LHCN-M2 (cell line): ENCODE results near the gene ABCB10. TPM values are rescaled to one million over a fixed set of nuclear protein-coding genes. Genes with fewer than 3 reads are reported as not detected.
"Not testable (repeated sequence)": the region's sequence is repeated elsewhere in the genome, so short reads cannot be mapped to it uniquely, and the experiment has no call there.

ENCODE experiments used
- DNase-seq: peaks from one replicate; pipeline ENCODE4 v3.0.0-alpha.2; 2012; ENCODE audit warnings: low read depth
- total RNA-seq: library from RNA; depleted of rRNA; stranded (reverse); fragments of >200 nt; gene quantifications from 2 replicates; pipeline ENCODE4 v1.2.3, GENCODE V29; 2014

ABCB10 gene
- total RNA-seq, 1 experiment from 2014 or later = 23.1 TPM

DNA sequence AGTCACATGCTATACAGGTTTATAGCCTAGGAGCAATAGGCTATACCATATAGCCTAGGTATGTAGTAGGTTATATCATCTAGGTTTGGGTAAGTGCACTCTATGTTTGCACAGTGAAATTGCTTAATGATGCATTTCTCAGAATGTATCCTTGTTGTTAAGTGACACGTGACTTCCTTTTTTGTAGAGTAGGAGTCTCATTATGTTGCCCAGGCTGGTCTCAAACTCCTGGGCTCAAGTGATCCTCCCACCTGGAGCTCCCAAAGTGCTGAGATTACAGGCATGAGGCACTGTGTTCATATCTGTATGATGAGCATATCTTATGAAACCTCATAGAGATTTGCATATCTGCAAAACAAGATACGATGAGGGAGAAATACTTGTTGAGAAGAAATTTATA lies 13.8 kb upstream of the ABCB10 start:
- no peak for DNase-seq

DNA sequence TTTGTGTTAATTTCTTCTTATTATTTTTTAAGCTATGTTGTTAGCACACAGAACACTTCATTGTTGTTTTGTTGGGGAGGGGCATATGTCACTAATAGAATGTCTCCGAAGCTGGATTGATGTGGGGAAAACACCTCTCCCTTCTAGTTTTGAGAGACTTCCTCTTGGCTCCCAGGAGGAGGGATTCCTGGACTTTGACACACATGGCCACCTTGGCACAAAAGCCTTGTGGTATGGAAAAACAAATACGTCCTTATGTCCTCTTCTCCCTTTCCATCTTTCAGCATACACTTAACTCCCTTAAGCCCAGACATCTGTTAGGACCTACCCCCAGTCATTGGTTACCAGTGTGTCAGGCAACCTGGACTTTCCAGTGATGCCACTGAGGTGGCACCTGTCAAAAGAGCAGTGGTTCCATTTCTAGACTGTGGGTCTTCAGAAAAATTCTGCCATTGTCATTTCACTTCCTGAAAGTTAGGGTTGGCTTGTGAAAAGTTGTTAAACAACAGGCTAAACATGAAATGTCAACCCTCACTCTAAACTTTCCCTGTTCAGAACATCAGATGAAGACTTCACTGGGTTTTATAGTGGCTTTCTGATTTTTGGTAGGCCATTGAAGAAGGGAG lies 12.5 kb upstream of the ABCB10 start:
- DNase-seq = no peak

DNA sequence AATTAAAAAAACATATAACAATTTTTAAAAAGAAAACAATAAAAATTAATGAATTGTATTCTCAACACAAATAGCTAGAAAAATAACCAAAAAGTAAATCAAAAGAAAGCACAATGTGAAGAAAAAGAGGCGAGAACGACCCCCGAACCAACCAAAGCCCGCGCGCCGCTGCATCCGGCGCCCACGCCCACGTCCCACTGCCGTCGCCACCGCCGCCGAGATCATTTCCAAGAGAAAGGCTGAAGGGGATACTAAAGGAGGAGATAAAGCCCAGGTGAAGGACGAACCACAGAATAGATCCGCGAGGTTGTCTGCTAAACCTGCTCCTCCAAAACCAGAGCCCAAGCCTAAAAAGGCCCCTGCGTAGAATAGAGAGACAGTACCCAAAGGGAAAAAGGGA lies 11.8 kb upstream of the ABCB10 start:
- DNase-seq = no peak

DNA sequence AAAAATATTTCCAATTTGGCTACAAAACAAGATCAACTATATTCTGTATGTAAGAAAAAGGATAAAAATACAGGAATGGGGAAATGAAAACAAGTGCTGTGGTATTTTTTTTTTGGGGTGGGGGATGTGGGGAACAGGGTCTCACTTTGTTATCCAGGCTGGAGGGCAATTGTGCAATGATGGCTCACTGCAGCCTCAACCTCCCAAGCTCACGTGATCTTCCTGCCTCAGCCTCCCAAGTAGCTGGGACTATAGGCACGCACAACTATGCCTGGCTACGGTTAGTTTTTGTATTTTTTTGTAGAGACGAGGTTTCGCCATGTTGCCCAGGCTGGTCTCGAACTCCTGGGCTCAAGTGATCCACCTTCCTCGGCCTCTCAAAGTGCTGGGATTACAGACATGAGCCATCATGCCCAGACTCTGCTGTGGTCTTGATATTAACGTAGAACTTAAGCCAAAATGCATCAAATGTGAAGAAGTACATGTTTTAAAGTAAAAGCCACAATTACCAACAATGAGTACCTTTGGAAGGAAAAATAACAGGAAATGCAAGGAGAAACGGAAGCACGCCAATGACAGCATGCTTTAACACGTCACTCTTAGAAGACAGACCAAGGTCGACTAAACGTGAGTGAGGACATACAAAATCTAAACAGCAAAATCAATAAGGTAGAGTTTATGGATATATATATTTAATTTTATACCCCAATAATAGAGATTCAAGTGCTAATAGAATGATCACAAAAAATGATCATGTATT lies 8.8 kb upstream of the ABCB10 start:
- no peak for DNase-seq

DNA sequence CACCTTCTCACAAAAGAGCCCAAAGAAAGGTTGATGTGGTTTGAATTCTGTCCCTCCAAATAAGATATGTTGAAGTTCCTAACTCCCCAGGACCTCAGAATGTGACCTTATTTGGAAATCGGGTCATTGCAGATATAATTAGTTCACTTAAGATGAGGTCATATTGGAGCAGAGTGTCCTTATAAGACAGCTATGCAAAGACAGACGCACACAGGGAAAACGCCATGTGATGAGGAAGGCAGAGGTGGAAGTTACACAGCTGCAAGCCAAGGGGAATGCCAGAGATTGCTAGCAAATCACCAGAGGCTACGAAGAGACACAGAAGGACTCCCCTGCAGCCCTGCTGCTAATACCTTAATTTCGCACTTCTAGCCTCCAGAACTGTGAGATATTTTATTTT lies 5.2 kb upstream of the ABCB10 start:
- DNase-seq = no peak

DNA sequence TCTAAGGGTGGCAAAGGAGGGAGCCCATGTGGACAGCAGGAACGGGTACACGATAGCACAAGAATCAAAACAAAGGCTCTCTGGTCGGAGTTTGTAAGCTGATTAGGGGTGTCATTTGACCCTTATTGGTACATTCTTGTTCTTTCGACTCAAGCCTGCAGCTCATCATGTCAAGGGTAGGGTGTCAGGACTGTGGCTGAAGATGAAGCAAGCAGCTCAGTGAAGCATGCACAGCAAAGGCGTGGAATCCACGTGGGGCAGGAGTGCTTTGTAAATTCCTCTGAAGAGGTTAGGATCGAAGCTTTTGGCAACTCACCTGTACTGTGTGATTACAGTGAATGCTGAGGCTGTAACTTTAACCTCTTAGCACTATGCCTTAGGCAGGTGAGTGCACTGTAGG lies 4.7 kb upstream of the ABCB10 start:
- no peak for DNase-seq

DNA sequence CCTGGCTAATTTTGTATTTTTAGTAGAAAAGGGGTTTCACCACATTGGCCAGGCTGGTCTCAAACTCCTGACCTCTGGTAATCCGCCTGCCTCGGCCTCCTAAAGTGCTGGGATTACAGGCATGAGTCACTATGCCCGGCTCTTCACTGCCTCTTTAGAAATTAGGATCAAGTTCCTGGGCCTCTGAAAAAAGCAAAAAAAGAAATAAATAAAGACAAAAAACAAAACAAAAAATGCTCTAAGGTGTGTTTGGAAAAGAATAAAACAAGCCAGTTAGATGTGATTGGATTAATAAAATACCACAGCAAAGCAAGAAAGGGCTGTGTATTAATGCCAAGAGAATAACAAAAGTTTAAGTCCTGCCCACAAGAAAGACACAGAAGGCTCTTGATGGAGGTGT lies 4.2 kb upstream of the ABCB10 start:
- DNase-seq = no peak

DNA sequence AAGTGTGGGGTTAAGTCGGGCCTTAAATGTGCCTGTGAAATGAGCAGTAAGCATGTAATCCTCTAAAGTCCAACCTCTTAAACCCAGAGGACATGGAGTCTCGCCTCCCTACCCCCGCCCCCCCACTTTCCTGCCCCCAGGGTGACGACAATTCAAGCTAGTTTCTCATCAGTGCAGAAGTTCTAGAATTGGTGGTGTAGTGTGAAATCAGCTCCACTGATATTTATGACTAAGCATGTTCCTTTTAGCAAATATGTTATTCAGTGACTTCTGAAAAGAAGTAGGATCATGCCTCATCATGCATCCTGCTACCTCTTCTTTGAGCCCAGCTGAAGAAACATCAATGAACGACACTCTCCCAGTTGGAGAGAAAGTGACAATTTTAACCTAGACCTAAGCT lies 2.6 kb upstream of the ABCB10 start:
- no peak for DNase-seq

DNA sequence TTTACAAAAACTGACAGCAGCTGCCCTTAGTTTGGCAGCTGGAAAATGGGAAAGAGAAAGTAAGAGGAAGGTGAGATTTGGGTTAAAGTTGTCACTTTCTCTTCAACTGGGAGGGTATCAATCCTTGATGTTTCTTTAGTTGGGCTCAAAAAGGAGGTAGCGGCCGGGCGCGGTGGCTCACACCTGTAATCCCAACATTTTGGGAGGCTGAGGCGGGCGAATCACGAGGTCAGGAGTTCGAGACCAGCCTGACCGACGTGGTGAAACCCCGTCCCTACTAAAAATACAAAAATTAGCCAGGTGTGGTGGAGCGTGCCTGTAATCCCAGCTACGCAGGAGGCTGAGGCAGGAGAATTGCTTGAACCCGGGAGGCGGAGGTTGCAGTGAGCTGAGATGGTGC lies 1.6 kb upstream of the ABCB10 start:
- DNase-seq = not testable (repeated sequence)

DNA sequence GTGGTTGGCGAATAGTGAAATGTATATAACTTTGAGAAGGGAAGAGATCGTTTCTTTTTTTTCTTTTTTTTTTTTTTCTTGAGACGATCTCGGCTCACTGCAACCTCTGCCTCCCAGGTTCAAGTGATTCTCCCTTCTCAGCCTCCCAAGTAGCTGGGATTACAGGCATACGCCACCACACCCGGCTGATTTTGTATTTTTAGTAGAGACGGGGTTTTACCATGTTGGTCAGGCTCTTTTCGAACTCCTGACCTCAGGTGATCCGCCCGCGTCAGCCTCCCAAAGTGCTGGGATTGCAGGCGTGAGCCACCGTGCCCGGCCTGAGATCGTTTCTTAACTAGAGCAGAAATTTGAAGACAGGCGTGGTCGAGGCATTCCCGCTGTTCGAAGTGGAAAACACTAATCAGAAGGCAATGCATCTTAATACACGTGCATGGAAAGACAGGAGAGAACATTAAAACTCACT lies 862 bp upstream of the ABCB10 start:
- DNase-seq = not testable (repeated sequence)

DNA sequence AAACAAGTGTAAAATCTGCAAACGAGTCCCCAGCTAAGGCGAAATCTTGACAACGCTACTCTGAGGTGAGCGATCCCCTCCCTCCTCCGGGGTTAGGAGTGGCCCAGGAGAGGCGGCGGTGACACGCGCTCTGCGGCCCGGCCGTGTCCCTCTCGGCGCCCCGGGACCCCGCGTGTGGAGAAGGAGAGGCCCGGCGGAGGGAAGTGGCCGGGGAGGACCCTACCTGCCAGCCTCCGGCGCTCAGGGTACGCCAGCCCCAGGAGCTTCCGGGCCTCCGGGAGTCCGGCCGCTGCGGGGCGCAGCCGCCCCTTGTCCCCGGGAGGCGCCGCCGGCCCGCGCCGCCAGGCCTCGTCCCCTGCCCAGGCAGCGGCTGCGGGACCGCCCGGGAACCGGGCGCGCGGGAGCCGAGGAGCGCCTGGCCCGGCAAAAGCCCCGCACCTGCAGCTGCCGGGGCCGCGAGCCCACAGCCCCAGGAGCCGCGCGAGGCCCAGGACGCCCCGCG lies 543 bp downstream of the ABCB10 start:
- DNase-seq = no peak

DNA sequence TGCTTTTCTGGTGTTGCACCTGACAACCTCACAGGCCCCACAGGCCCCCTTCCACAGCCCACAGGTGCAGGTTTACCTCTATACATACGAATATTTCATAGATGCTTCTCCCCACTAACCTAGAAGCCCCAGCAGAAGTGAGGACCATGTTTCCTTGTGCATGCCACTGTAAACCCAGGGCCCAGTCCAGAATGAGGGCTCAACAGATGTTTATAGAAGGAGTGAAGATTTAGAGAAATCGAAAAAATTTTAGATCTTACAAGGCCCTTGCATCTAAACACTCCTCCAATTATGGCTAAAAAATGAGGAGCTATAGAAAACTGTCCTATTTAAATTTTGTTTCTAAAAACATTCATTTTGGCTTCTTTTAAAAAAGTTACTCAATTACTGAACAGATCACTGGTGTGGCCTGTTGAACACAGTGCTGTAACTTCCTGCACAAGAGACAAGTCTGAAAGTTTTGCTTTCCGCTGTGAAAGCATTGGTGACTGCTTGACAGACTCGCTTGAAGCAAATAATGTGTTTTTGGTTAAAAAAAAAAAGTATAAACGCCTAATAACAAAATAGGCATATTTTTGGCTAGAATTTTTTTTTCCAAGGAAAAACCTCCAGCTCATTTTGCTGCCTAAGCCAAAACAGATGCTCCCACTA lies 1.2 kb downstream of the ABCB10 start:
- no peak for DNase-seq

DNA sequence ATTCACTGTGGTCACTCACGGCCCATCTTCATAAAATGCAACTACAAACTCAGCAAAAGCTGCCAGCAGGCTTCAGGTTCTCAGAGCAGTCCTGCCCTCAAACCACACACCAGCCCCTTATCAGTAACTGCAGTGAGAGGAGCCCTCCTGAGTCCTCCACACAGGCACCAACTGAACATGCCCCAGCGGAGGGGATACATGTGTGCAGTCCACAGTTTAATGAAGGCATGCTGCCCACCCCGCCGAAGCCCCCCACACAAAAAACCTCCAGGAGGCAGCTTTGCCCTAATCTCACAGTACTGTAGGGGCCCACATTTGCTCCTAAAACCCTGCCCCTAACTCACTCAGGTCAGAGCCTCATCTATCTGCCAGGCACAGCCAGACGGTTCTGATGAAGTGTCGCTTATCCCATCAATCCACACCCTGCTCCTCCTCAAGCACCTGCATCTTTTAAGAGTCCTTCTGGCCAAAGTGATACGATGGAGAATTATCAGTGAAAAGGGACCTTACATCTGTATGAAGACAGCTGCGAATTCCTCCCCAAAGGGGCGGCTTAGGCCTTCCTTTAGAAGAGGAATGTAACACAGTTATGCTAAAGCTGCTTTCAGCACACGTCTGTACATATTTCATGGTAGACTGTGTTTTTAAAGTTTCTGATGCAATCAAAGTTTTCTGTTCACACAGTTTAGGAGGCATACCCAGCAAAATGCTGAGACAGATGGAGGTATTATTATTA lies 3.5 kb downstream of the ABCB10 start:
- DNase-seq = no peak

DNA sequence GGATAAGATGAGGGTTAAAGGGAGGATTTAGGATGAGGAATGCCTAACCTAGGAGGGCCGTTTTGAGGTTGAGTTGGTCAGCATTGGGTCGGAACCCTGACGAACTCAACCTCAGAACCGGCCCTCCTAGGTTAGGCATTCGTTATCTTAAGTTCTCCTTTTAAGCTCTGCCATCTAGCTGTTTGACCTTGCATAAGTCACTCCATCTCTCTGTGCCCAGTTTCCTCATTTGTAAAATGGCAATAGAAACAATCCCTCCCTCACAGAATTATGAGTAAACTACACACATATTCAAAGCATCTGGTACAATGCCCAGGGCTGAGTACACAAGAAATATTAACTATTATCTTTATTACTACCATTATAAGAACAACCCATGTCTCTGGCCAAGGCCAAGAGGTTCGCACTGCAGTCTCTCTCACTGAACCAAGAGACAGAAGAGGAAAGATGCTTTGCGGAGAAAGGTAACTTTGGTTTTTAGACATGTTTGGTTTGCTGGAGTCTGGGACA lies 4.8 kb downstream of the ABCB10 start:
- DNase-seq = no peak

DNA sequence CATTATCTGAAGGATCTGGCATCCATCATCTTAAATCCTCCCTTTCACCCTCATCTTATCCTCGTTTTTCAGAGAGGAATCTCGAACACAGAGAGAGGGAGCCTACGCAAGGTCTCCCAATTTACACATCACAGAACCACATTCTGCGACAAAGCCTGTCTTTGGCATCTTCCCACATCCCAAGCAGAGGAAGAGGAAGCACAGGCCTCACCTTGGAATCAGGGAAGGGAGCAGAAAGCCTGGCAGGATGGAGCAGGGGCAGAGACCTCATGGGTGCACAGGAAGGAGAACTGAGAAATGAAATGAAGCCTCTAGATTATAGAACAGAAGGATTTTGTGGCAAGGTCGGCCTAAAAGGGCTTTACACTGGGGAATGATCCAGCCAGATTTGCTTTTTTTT lies 5.8 kb downstream of the ABCB10 start:
- DNase-seq = no peak

DNA sequence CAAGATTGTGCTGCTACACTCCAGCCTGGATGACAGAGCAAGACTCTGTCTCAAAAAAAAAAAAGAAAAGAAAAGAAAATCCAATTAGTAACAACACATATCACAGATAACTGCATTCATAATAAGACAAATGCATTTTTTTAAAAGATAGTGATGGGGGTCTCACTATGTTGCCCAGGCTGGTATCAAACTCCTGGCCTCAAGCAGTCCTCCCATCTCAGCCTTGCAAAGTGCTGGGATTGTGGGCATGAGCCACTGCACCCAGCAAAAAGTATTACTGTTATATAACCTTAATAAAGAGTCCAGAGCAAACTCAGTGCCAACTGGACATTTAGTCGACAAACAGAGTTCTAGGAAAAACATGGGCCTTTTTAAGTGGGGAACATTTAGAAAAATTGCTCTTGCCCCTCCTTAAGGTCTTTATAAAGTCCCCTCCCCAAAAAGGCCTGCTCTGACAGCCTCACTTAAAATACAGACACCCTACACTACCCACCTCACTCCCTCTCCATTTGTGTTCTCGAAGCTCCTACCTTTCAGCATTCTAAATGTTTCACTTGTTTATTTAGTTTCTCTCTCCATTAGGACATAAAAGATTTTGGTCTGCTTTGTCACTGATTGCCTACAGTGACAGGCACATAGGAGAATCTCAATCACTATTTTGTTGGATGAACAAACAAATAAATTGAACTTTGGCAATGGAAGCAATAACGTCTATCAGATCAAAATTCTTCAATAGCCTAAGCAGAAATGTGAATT lies 7.5 kb downstream of the ABCB10 start:
- DNase-seq = no peak

DNA sequence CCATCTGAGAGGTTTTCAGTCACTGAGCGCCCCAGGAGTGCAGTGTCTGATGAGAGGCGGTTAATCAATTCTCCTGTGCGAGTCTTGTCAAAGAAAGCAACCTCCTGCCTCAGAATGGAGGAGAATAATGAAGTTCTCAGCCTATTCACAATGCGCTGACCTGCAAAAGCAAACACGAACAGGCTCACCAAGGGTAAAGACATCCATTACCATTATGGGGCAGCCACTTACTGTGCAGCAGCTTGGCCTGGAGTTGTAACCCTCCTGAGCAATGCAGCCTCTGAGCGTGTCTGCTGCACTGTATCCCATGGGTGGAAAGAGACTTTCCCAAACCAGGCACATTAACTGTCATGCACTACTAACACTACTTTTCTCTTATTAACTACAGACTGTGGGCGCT lies 11.0 kb downstream of the ABCB10 start:
- DNase-seq = no peak

DNA sequence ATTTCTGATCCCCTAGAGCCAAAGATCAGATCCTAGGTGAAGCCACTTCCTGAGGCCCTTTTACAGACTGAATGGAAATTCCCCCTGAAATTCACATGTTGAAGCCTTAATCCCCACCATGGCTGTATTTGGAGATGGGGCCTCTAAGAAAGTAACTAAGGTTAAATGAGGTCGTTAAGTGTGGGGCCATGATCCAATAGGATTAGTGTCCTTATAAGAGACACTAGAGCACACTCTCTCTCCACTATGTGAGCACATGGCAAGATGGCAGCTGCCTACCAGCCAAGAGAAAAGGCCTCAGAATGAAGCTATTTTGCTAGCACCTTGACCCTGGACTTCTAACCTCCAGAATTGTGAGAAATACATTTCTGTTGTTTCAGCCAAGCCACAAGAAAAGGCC lies 13.9 kb downstream of the ABCB10 start:
- no peak for DNase-seq

DNA sequence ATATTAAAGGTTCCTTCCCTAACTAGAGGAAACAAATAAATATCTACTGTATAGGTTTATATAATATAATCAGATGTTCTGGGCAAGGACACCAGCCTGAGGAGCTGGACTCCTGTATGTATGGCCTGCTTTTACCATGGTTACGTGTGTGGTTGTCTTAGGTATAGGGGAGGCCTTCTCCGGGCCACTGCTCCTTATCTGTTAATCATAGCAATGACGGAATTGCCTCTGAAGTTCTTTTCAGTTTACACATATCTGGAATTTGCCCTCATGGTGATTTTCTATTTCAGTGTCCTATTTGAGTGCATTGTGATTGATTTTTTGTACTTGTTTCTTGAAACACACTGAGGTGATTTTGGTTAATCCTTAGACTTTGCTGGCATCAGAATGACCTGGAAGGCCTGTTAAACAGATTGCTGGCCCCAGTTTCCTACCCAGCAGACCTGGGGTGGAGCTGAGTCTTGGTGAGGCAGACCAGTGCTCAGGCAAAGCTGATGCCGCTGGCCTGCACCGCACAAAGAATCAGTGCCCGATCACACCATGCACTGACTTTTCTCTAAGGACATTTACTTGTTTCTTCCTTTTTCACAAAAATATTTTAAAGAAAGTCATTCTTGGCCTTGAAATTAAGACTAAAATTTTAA lies 18.5 kb downstream of the ABCB10 start:
- DNase-seq = no peak

DNA sequence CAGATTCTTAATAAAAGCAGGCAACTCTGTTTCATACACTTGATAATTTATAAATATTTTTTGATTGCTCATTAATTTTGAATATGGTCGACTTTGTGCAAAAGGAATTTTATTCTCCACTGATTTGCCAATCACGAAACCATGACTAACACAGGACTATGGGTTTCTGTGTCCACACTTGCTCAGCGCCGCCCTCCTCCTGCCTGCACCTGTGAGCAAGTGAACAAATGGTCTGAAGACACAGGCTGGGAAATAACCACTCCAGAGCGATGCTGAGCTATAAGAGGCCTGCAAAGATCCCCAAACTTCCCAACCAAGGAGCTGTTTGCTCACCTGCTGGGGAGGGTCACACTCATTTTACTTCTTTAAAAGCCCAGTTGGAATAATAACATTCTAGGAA lies 19.6 kb downstream of the ABCB10 start:
- DNase-seq = no peak

DNA sequence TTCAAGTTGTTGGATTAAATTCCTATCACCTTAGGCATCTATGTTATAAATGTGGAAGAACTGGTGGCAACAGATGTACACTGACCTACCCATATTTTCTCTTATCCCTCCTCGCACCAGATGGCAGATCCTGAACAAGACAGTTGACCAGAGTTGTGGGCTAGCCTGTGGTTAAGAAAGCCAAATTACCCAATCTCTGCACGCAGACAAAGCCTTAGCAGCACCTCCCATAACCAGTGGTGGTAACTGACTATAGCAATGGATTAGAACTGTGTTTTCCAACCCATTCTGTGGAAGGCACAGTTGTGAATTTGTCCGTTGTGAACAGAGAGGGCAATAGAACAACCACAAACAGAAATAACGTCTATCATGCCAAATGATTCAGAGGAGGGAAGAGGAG lies 20.6 kb downstream of the ABCB10 start:
- DNase-seq = peak; percentile 83
